GM21786 (cell line): ENCODE results near the gene ACKR3.

Experiments used
- ATAC-seq: cut with Tn5 transposase; IDR thresholded peaks from one replicate; pipeline ENCODE4 v1.9.1; 2021; ENCODE audit not compliant: unreplicated experiment

The ACKR3 gene

GRCh38 chr2:236607471-236608187 lies 38.0 kb downstream of the ACKR3 start:
- ATAC-seq = no peak

GRCh38 chr2:236608188-236608525 lies 38.5 kb downstream of the ACKR3 start:
- no peak for ATAC-seq

DNA sequence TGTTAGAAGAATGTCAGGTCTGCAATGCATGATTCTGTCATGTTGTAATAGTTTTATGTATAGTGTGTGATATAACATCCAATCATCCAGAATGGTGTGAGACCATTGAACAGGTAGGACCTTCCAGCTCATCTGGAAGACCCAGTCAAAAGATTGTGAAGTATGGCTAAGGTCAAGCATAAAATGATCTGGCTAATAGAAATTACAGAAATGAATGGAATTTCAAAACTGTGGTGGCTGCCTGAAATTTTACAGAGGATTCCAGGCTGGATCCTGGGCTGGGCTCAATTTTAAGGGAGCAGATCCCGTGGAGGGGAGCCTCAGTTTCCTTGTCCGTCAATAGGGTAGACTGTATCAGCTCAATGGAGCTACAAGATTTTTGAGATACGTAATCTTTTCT lies 39.1 kb downstream of the ACKR3 start:
- ATAC-seq = no peak

GRCh38 chr2:236610991-236611821 lies 41.6 kb downstream of the ACKR3 start:
- no peak for ATAC-seq

- ATAC-seq = no peak
Measured at GRCh38 chr2:236612737-236613136, 43.1 kb downstream of the ACKR3 start.

DNA sequence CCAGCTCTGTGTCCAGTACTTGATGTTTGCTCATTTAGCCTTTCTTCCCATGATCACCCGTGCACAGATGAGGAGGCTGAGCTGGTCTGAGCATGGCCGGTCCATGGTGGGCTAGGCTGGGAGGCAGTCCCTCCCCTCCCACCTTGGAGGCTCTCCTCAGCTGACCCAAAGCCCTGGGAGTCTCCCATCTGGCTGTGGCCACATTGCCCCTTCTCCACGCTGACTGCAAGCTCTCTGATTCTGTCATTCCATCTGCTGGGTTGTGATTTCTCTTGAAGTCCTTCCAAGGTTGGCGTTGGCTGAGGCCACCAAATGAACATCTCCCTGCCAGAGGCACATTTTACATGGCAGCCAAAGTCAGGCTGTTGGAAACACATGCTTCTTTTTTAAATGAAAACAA lies 44.0 kb downstream of the ACKR3 start:
- ATAC-seq = no peak

DNA sequence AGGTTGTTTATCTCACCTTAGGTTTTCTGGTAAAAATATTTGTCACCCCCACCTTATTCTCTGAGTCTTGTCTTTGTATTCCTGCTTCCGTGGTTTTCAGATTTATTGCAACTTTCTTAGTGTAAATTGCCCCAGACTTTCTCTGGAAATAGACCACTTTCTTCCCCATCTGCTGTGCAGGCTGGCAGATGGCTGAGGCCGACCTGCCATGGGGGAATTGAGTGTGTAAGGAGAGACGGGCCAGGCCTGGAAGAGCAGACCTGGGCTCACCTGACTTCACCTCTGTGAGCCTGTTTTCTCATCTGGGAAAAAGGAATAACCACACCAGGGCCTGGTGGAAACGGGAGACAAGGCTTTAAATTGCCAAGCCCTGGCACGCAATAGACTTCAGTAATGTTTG lies 44.9 kb downstream of the ACKR3 start:
- ATAC-seq = no peak

- ATAC-seq = no peak
Measured at GRCh38 chr2:236616031-236616430, 46.4 kb downstream of the ACKR3 start.

DNA sequence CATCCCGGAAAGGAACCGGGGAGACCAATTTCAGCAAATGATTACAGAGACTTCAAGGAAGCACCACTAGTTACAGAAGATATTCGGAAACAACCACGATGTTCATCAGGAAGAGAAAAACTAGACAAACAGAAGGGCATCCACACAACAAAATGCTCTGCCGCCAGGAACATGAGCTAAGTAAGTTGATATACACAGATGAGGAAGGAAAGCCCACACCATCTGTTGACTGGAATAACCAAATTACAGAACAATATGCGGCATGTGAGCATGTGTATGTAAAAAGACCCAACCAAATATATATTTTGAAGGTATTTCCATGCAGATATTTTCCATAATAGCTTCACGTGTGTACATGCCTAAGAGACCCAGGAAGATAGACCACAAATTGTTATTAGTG lies 47.0 kb downstream of the ACKR3 start:
- ATAC-seq = no peak

- no peak for ATAC-seq
Measured at GRCh38 chr2:236617221-236617737, 47.7 kb downstream of the ACKR3 start.

- no peak for ATAC-seq
Measured at GRCh38 chr2:236617796-236618195, 48.2 kb downstream of the ACKR3 start.

GRCh38 chr2:236618370-236618769 lies 48.7 kb downstream of the ACKR3 start:
- ATAC-seq = no peak

- no peak for ATAC-seq
Measured at GRCh38 chr2:236619910-236620612, 50.4 kb downstream of the ACKR3 start.

GRCh38 chr2:236621786-236622185 lies 52.2 kb downstream of the ACKR3 start:
- no peak for ATAC-seq

- ATAC-seq = no peak
Measured at GRCh38 chr2:236622201-236622600, 52.6 kb downstream of the ACKR3 start.

DNA sequence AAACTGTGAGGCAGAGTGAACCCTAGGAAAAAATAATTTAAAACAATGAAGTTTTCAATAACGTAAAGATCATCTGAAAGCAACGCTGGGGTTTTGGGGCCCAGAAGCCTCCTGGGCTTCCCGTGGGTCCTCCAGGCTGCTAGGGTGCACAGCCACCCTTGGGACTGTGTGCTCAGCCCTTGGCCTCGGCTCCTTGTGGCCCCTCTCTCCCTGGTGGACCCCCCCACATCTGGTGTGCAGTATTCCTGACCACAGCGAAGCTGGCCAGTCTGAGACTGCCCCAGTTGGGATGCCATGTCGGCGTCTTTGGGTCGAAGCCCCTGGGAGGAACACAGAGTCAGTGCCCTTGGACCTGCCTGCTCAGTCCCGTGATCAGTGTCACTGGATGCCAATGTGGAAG lies 53.0 kb downstream of the ACKR3 start:
- ATAC-seq = no peak

- ATAC-seq = no peak
Measured at GRCh38 chr2:236623816-236624215, 54.2 kb downstream of the ACKR3 start.

GRCh38 chr2:236625156-236625690 lies 55.6 kb downstream of the ACKR3 start:
- no peak for ATAC-seq

GRCh38 chr2:236626391-236627150 lies 56.9 kb downstream of the ACKR3 start:
- no peak for ATAC-seq

GRCh38 chr2:236627193-236627592 lies 57.6 kb downstream of the ACKR3 start:
- ATAC-seq = no peak

GRCh38 chr2:236627841-236628240 lies 58.2 kb downstream of the ACKR3 start:
- ATAC-seq = no peak
